ENCODE data around the gene DHX36. TPM values are rescaled to one million over a fixed set of nuclear protein-coding genes. Genes with fewer than 3 reads are reported as not detected.

DHX36 gene
- total and polyA plus RNA-seq, 4 donors, result 10.6 to 33.6 (median 23.1) TPM

GRCh38 chr3:154324919-154325318, 632 bp upstream of the DHX36 start:
- Histone ChIP-seq H3K27me3 (ENCODE audit: control insufficient read depth in 4 of 4, insufficient read depth in 4 of 4, low read length in 3 of 4) (no peaks in the 10 kb centered on the region), H3K9ac (ENCODE audit: low read depth in 1 of 2, low read length in 2 of 2) (peak overlapping the region; percentile 68 to 87), H3K27ac (ENCODE audit: low read depth in 1 of 2, low read length in 2 of 2) (peak overlapping the region; percentile 83 to 91), H3K36me3 (ENCODE audit: control insufficient read depth in 4 of 4, insufficient read depth in 3 of 4, low read depth in 1 of 4, low read length in 3 of 4) (no peaks in the 10 kb centered on the region), H3K4me3 (ENCODE audit: low read depth in 1 of 3, low read length in 3 of 3) (peak overlapping the region; percentile 2 to 94 (median 88)), H3K4me1 (ENCODE audit: control insufficient read depth in 4 of 4, insufficient read depth in 4 of 4, low read length in 3 of 4) (peaks cover 0 to 22% (median 9%) of the 10 kb centered on the region in 4 donors), H3K9me3 (ENCODE audit: control insufficient read depth in 4 of 4, low read length in 3 of 4) (no peaks in the 10 kb centered on the region)
- WGBS, result 44% methylated on average over 3 of the region's 3 CpGs
- no peak for DNase-seq (ENCODE audit: low spot score)
- no peak for TF ChIP-seq REST (IDR thresholded peaks at IDR 0.05)
- TF ChIP-seq SP1 (IDR thresholded peaks at IDR 0.05), result peak; percentile 38

- Histone ChIP-seq H3K4me3 (ENCODE audit: low read depth in 1 of 3, low read length in 3 of 3) (no peak overlapping the region), H3K4me1 (ENCODE audit: control insufficient read depth in 4 of 4, insufficient read depth in 4 of 4, low read length in 3 of 4) (peaks cover 0 to 14% (median 6%) of the 10 kb centered on the region in 4 donors), H3K27ac (ENCODE audit: low read depth in 1 of 2, low read length in 2 of 2) (no peak overlapping the region), H3K9ac (ENCODE audit: low read depth in 1 of 2, low read length in 2 of 2) (no peak overlapping the region), H3K36me3 (ENCODE audit: control insufficient read depth in 4 of 4, insufficient read depth in 3 of 4, low read depth in 1 of 4, low read length in 3 of 4) (peaks cover 3 to 21% (median 15%) of the 10 kb centered on the region in 4 donors), H3K27me3 (ENCODE audit: control insufficient read depth in 4 of 4, insufficient read depth in 4 of 4, low read length in 3 of 4) (no peaks in the 10 kb centered on the region), H3K9me3 (ENCODE audit: control insufficient read depth in 4 of 4, low read length in 3 of 4) (no peaks in the 10 kb centered on the region)
- no peak for TF ChIP-seq CTCF (IDR thresholded peaks at IDR 0.05; ENCODE audit: low read depth, low read length, missing input control)
- no peak for TF ChIP-seq GABPA (IDR thresholded peaks at IDR 0.05 in 1 of 2, conservative IDR thresholded peaks at IDR 0.05 in 1 of 2)
- no peak for TF ChIP-seq RAD21 (IDR thresholded peaks at IDR 0.05)
- no peak for TF ChIP-seq REST (IDR thresholded peaks at IDR 0.05)
- no peak for TF ChIP-seq YY1 (IDR thresholded peaks at IDR 0.05)
- TF ChIP-seq JUND (IDR thresholded peaks at IDR 0.05), result no peak
- TF ChIP-seq, protein P1, sequence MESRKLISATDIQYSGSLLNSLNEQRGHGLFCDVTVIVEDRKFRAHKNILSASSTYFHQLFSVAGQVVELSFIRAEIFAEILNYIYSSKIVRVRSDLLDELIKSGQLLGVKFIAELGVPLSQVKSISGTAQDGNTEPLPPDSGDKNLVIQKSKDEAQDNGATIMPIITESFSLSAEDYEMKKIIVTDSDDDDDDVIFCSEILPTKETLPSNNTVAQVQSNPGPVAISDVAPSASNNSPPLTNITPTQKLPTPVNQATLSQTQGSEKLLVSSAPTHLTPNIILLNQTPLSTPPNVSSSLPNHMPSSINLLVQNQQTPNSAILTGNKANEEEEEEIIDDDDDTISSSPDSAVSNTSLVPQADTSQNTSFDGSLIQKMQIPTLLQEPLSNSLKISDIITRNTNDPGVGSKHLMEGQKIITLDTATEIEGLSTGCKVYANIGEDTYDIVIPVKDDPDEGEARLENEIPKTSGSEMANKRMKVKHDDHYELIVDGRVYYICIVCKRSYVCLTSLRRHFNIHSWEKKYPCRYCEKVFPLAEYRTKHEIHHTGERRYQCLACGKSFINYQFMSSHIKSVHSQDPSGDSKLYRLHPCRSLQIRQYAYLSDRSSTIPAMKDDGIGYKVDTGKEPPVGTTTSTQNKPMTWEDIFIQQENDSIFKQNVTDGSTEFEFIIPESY (IDR thresholded peaks at IDR 0.05), result no peak
- TF ChIP-seq FOXA1 (IDR thresholded peaks at IDR 0.05), result no peak
- no peak for TF ChIP-seq MAX (IDR thresholded peaks at IDR 0.05)
- TF ChIP-seq HNF4G (IDR thresholded peaks at IDR 0.05), result no peak
- TF ChIP-seq EGR1 (IDR thresholded peaks at IDR 0.05; ENCODE audit: low read depth in 2 of 2), result no peak
- TF ChIP-seq HNF4A (conservative IDR thresholded peaks at IDR 0.05), result no peak
- no peak for TF ChIP-seq ATF3 (IDR thresholded peaks at IDR 0.05)
- no peak for TF ChIP-seq SP1 (IDR thresholded peaks at IDR 0.05)
- no peak for TF ChIP-seq FOXA2 (IDR thresholded peaks at IDR 0.05)
- TF ChIP-seq TAF1 (conservative IDR thresholded peaks at IDR 0.05), result no peak
- 85% methylated on average over 5 of the region's 5 CpGs for WGBS
- DNase-seq (ENCODE audit: low spot score), result no peak
Measured at GRCh38 chr3:154316974-154317767, 7.1 kb downstream of the DHX36 start.

Measured in liver (tissue), 9 donors.